Measurements from ENCODE around the gene GABRB1.

- TF ChIP-seq CTCF (IDR thresholded peaks at IDR 0.05) = no peak
- TF ChIP-seq POLR2A (IDR thresholded peaks at IDR 0.05) = no peak
These were observed 318.0 kb downstream of the GABRB1 start for GRCh38 chr4:47349326-47349725.

All from adrenal gland (tissue), 5 donors.